Measurements from ENCODE around the gene FRRS1L.

GRCh38 chr9:109171926-109172325 is 4.9 kb upstream of the FRRS1L start:
- TF ChIP-seq POLR2A (IDR thresholded peaks at IDR 0.05) = no peak
- TF ChIP-seq CTCF (IDR thresholded peaks at IDR 0.05) = no peak
